ENCODE results near the gene MYO1B. TPM values are rescaled to one million over a fixed set of nuclear protein-coding genes. Genes with fewer than 3 reads are reported as not detected.

The MYO1B gene
- total and polyA plus RNA-seq, 2 of the 8 experiments (the other 6 are each of a cell fraction or from before 2014, with no cell fraction given): 15.5 to 61.2 TPM

- Histone ChIP-seq H3K9me3 (ENCODE audit: insufficient read depth in 2 of 2, low read depth in 1 of 2, low read length in 1 of 2) (no peaks in the 10 kb centered on the region), H3K4ac (replicated peaks; ENCODE audit: insufficient read length, low read depth, low read length) (no peak overlapping the region), H4K20me1 (replicated peaks in 1 of 2; ENCODE audit: control insufficient read depth in 1 of 2, insufficient read depth in 2 of 2, low read length in 2 of 2) (peaks cover 4 to 8% of the 10 kb centered on the region in 2 experiments), H3K79me2 (ENCODE audit: control insufficient read depth in 1 of 2, insufficient read depth in 2 of 2, low read length in 2 of 2) (peaks cover 5 to 59% of the 10 kb centered on the region in 2 experiments), H3K79me1 (ENCODE audit: low read depth, low read length) (peaks cover 13% of the 10 kb centered on the region), H3K23me2 (ENCODE audit: low read depth, low read length) (no peaks in the 10 kb centered on the region; the same call in 1 of the 2 replicates), H2AK5ac (ENCODE audit: low read depth, low read length) (no peak overlapping the region), H3K23ac (ENCODE audit: insufficient read length) (no peak overlapping the region), H3K18ac (ENCODE audit: extremely low read depth, low read length) (no peak overlapping the region), H3K4me1 (replicated peaks in 1 of 4; ENCODE audit: control insufficient read depth in 3 of 4, insufficient read depth in 4 of 4, low read length in 3 of 4) (peaks cover 3 to 9% (median 6%) of the 10 kb centered on the region in 4 experiments; a peak in 4 of 7 replicates), H3K14ac (ENCODE audit: insufficient read length) (no peak overlapping the region), H4K91ac (replicated peaks; ENCODE audit: insufficient read length, low read length) (no peak overlapping the region), H3K27ac (ENCODE audit: low read depth, low read length) (no peak overlapping the region), H3K27me3 (replicated peaks in 1 of 4; ENCODE audit: control insufficient read depth in 3 of 4, extremely low read depth in 1 of 4, insufficient read depth in 3 of 4, low read length in 3 of 4) (no peaks in the 10 kb centered on the region), H3K4me2 (ENCODE audit: insufficient read depth in 1 of 2, low read depth in 2 of 2, low read length in 2 of 2) (no peak overlapping the region), H3K36me3 (ENCODE audit: control insufficient read depth in 2 of 4, insufficient read depth in 4 of 4, low read length in 3 of 4) (no peaks in the 10 kb centered on the region; a peak in 2 of 8 replicates), H4K8ac (ENCODE audit: extremely low read depth, insufficient read depth, low read length) (no peak overlapping the region), H4K5ac (ENCODE audit: insufficient read length, low read depth, low read length) (no peak overlapping the region), H2BK120ac (replicated peaks; ENCODE audit: low read depth, low read length) (no peak overlapping the region), H3K4me3 (ENCODE audit: extremely low read depth in 1 of 4, insufficient read depth in 2 of 4, low read depth in 3 of 4, low read length in 4 of 4) (no peak overlapping the region), H3K56ac (replicated peaks; ENCODE audit: insufficient read length, low read depth, low read length) (no peak overlapping the region), H2BK12ac (ENCODE audit: low read depth, low read length) (no peak overlapping the region), H2BK20ac (ENCODE audit: low read length) (no peak overlapping the region), H2BK5ac (ENCODE audit: low read depth, low read length) (no peak overlapping the region), H3K9ac (replicated peaks in 1 of 4; ENCODE audit: extremely low read depth in 1 of 4, low read depth in 3 of 4, low read length in 3 of 4) (no peak overlapping the region), H2BK15ac (ENCODE audit: low read length) (no peak overlapping the region), H2AFZ (ENCODE audit: low read length) (no peak overlapping the region)
- TF ChIP-seq SP2 (IDR thresholded peaks at IDR 0.05; ENCODE audit: low read length) (no peak), KDM5A (IDR thresholded peaks at IDR 0.05; ENCODE audit: low read length) (no peak), CHD1 (IDR thresholded peaks at IDR 0.05; ENCODE audit: low read depth, low read length) (no peak)
- no peak for DNase-seq (ENCODE audit: low read depth in 1 of 2, low spot score in 2 of 2)
- POLR2A ChIA-PET (ENCODE audit: partially characterized antibody): interaction anchor here (1.2 kb wide), 1 partner anchor 31 kb away, joined by 4 read pairs; no protein-coding TSS in a partner anchor
- WGBS, 2 experiments (ENCODE audit: extremely low coverage in 1 of 2, insufficient coverage in 1 of 2, insufficient read length in 1 of 2, insufficient replicate concordance in 2 of 2, low coverage in 1 of 2, low lambda C conversion rate in 2 of 2, missing lambda C conversion rate in 1 of 2): 85% methylated on average over 5 of the region's 5 CpGs; no CpG with 5 or more reads in 1 of the 2 experiments
- FAIRE-seq: no peak
- CTCF ChIA-PET (ENCODE audit: partially characterized antibody): interaction anchor here (0.8 to 0.9 kb wide), 3 partner anchors 11 to 30 kb away, joined by 3 read pairs; no protein-coding TSS in a partner anchor
These were observed 31.7 kb downstream of the MYO1B start for GRCh38 chr2:191276792-191277465.

Data from H1 (cell line).